Progenitor cell of endocrine pancreas (in vitro differentiated cells): ENCODE results near the gene TNFRSF8. TPM values are rescaled to one million over a fixed set of nuclear protein-coding genes. Genes with fewer than 3 reads are reported as not detected.

Source experiments
- DNase-seq: peaks from one replicate; pipeline ENCODE4 v3.0.0; 2021; ENCODE audit warnings: low spot score; ENCODE audit not compliant: unreplicated experiment
- H3K27ac Mint-ChIP-seq: 2 replicates; pipeline ENCODE4 v1.8.0; 2021; ENCODE audit warnings: mild to moderate bottlenecking, moderate library complexity, mixed read lengths
- H3K27me3 Mint-ChIP-seq: 2 replicates; pipeline ENCODE4 v1.8.0; 2021; ENCODE audit warnings: mixed read lengths
- H3K36me3 Mint-ChIP-seq: 2 replicates; pipeline ENCODE4 v1.8.0; 2022; ENCODE audit warnings: mixed read lengths; ENCODE audit not compliant: insufficient read depth
- H3K4me1 Mint-ChIP-seq: 2 replicates; pipeline ENCODE4 v1.8.0; 2021; ENCODE audit warnings: low read depth, mixed read lengths
- H3K4me3 Mint-ChIP-seq: 2 replicates; pipeline ENCODE4 v1.8.0; 2021; ENCODE audit warnings: low read depth, mild to moderate bottlenecking, moderate library complexity, mixed read lengths
- H3K9me3 Mint-ChIP-seq: 2 replicates; pipeline ENCODE4 v1.8.0; 2021; ENCODE audit warnings: low read depth, mixed read lengths
- total RNA-seq: library from RNA; stranded (reverse); gene quantifications from 2 replicates; pipeline ENCODE4 v1.2.1, GENCODE V29; 2021
- TF ChIP-seq, protein P1 (sequence below): fragments of 200-600 bp; sonication (generic); IDR thresholded peaks from one replicate; pipeline ENCODE4 v1.5.0; 2021; ENCODE audit warnings: antibody characterized with exemption, mild to moderate bottlenecking; ENCODE audit not compliant: unreplicated experiment

The TNFRSF8 gene
- total RNA-seq, 1 donor from 2014 or later, result not detected

- Mint-ChIP-seq H3K27me3 (peaks cover 14% of the 10 kb centered on the region), H3K4me3 (no peak overlapping the region), H3K27ac (no peak overlapping the region), H3K36me3 (no peaks in the 10 kb centered on the region), H3K9me3 (no peaks in the 10 kb centered on the region), H3K4me1 (peaks cover 3% of the 10 kb centered on the region)
- TF ChIP-seq, protein P1, sequence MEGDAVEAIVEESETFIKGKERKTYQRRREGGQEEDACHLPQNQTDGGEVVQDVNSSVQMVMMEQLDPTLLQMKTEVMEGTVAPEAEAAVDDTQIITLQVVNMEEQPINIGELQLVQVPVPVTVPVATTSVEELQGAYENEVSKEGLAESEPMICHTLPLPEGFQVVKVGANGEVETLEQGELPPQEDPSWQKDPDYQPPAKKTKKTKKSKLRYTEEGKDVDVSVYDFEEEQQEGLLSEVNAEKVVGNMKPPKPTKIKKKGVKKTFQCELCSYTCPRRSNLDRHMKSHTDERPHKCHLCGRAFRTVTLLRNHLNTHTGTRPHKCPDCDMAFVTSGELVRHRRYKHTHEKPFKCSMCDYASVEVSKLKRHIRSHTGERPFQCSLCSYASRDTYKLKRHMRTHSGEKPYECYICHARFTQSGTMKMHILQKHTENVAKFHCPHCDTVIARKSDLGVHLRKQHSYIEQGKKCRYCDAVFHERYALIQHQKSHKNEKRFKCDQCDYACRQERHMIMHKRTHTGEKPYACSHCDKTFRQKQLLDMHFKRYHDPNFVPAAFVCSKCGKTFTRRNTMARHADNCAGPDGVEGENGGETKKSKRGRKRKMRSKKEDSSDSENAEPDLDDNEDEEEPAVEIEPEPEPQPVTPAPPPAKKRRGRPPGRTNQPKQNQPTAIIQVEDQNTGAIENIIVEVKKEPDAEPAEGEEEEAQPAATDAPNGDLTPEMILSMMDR, result no peak
- no peak for DNase-seq
These were observed 79.2 kb downstream of the TNFRSF8 start for GRCh38 chr1:12142141-12142823.

DNA sequence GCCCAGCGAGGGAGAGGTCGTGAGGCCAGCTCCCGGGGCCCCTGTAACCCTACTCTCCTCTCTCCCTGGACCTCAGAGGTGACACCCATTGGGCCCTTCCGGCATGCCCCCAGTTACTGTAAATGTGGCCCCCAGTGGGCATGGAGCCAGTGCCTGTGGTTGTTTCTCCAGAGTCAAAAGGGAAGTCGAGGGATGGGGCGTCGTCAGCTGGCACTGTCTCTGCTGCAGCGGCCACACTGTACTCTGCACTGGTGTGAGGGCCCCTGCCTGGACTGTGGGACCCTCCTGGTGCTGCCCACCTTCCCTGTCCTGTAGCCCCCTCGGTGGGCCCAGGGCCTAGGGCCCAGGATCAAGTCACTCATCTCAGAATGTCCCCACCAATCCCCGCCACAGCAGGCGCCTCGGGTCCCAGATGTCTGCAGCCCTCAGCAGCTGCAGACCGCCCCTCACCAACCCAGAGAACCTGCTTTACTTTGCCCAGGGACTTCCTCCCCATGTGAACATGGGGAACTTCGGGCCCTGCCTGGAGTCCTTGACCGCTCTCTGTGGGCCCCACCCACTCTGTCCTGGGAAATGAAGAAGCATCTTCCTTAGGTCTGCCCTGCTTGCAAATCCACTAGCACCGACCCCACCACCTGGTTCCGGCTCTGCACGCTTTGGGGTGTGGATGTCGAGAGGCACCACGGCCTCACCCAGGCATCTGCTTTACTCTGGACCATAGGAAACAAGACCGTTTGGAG, 80.0 kb downstream of the TNFRSF8 start:
- H3K4me1 Mint-ChIP-seq, result peaks cover 3% of the 10 kb centered on the region
- H3K9me3 Mint-ChIP-seq, result no peaks in the 10 kb centered on the region
- no peak overlapping the region for H3K27ac Mint-ChIP-seq
- no peak overlapping the region for H3K4me3 Mint-ChIP-seq
- DNase-seq, result no peak
- TF ChIP-seq, protein P1, result no peak
- no peaks in the 10 kb centered on the region for H3K36me3 Mint-ChIP-seq
- H3K27me3 Mint-ChIP-seq, result peaks cover 14% of the 10 kb centered on the region

- DNase-seq, result no peak
- TF ChIP-seq, protein P1, result no peak
- Mint-ChIP-seq H3K36me3 (no peaks in the 10 kb centered on the region), H3K9me3 (no peaks in the 10 kb centered on the region), H3K4me3 (no peak overlapping the region), H3K4me1 (peaks cover 3% of the 10 kb centered on the region), H3K27me3 (peaks cover 14% of the 10 kb centered on the region), H3K27ac (no peak overlapping the region)
These were observed 80.6 kb downstream of the TNFRSF8 start for GRCh38 chr1:12143631-12144155.

DNA sequence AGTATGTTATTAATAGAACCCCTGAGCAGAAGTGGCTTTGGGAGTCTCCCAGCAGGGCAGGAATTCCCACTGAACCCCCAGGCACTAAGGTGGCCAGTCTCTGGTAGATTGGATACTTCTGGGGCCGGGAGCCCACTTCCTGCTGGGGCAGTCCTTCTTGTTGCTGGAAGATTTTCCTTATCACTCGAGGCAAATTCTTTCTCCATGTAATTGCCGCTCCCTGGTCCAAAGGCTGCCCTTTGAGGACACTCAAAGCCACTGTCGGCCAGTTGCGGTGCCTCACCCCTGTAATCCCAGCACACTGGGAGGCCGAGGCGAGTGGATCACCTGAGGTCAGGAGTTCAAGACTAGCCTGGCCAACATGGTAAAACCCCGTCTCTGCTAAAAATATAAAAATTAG, 81.1 kb downstream of the TNFRSF8 start:
- Mint-ChIP-seq H3K36me3 (no peaks in the 10 kb centered on the region), H3K9me3 (no peaks in the 10 kb centered on the region), H3K4me3 (no peak overlapping the region), H3K4me1 (peaks cover 3% of the 10 kb centered on the region), H3K27ac (no peak overlapping the region), H3K27me3 (peaks cover 10% of the 10 kb centered on the region)
- no peak for DNase-seq
- TF ChIP-seq, protein P1, result no peak

DNA sequence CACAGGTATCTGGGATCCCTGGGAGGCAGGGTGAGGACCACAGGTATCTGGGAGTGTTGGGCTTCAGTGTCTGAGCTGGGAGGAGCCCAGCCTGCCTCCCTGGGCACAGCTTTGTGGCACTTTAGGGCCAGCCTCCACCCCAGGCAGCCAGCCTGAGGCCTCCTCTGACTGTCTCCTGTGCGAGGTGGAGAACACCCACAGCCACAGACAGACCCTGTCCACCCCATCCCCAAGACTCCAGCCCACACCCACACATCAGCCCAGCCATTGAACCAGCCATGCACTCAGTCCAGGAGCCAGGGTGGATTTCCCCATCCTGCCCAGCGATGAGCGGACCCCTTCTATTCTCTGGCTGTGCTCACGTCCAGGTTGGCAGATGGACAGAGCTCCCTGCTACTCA, 81.9 kb downstream of the TNFRSF8 start:
- no peaks in the 10 kb centered on the region for H3K36me3 Mint-ChIP-seq
- H3K4me1 Mint-ChIP-seq, result peaks cover 3% of the 10 kb centered on the region
- peaks cover 6% of the 10 kb centered on the region for H3K27me3 Mint-ChIP-seq
- no peak overlapping the region for H3K27ac Mint-ChIP-seq
- no peak for DNase-seq
- H3K9me3 Mint-ChIP-seq, result peaks cover 2% of the 10 kb centered on the region
- H3K4me3 Mint-ChIP-seq, result no peak overlapping the region
- TF ChIP-seq, protein P1, result no peak
